CD14-positive monocyte (primary cell): ENCODE measurements around the gene DOHH. TPM values are rescaled to one million over a fixed set of nuclear protein-coding genes. Genes with fewer than 3 reads are reported as not detected.
"Not testable (repeated sequence)": the region's sequence is repeated elsewhere in the genome, so short reads cannot be mapped to it uniquely, and the experiment has no call there.

Experiments
- DNase-seq, 3 donors: peaks; one replicate each; pipeline ENCODE4 v3.0.0-alpha.2; 2011 to 2022
- H2AFZ ChIP-seq: 2 replicates; pipeline ENCODE4 v1.6.0; 2012; ENCODE audit warnings: mild to moderate bottlenecking, low read depth, low read length, inconsistent platforms; ENCODE audit not compliant: insufficient read depth, poor library complexity, severe bottlenecking
- H3K27ac ChIP-seq, 2 donors: 1 replicate in 1 of 2; 2 replicates in 1 of 2; pipeline ENCODE4 v1.5.1; 2012 to 2013; ENCODE audit warnings: low read length in 2 of 2, control low read depth in 1 of 2, inconsistent platforms in 1 of 2, low read depth in 1 of 2, mild to moderate bottlenecking in 1 of 2
- H3K27me3 ChIP-seq, 2 donors: one replicate each; pipeline versions ENCODE4 v1.6.0 to v1.6.1; 2011 to 2013; ENCODE audit warnings: low read length in 2 of 2; ENCODE audit not compliant: control insufficient read depth in 2 of 2, insufficient read depth in 2 of 2
- H3K36me3 ChIP-seq, 2 donors: replicated peaks in 1 of 2; 1 replicate in 1 of 2; 2 replicates in 1 of 2; pipeline versions ENCODE4 v1.5.1 to v1.6.1; 2012 to 2013; ENCODE audit warnings: low read length in 2 of 2, control low read depth in 1 of 2, inconsistent platforms in 1 of 2, mild to moderate bottlenecking in 1 of 2; ENCODE audit not compliant: insufficient read depth in 2 of 2, control insufficient read depth in 1 of 2
- H3K4me1 ChIP-seq, 2 donors: 1 replicate in 1 of 2; 2 replicates in 1 of 2; pipeline versions ENCODE4 v1.5.1 to v1.6.1; 2012 to 2013; ENCODE audit warnings: low read length in 2 of 2, control low read depth in 1 of 2, inconsistent platforms in 1 of 2, mild to moderate bottlenecking in 1 of 2, moderate library complexity in 1 of 2; ENCODE audit not compliant: insufficient read depth in 2 of 2, control insufficient read depth in 1 of 2
- H3K4me2 ChIP-seq: replicated peaks from 2 replicates; pipeline ENCODE3; 2012; ENCODE audit warnings: low read length, moderate library complexity, mild to moderate bottlenecking; ENCODE audit not compliant: poor library complexity, severe bottlenecking; ENCODE audit errors: extremely low read depth
- H3K4me3 ChIP-seq, 3 experiments: fragments of 200-600 bp in 1 of 3; sonication (generic) in 1 of 3; replicated peaks in 1 of 3; 1 replicate in 2 of 3; 2 replicates in 1 of 3; pipeline ENCODE4 v1.5.1; 2011 to 2013; ENCODE audit warnings: low read length in 3 of 3, mild to moderate bottlenecking in 3 of 3, control low read depth in 2 of 3, low read depth in 2 of 3, inconsistent platforms in 1 of 3, moderate library complexity in 1 of 3
- H3K79me2 ChIP-seq: 2 replicates; pipeline ENCODE4 v1.6.0; 2012; ENCODE audit warnings: mild to moderate bottlenecking, control low read depth, inconsistent platforms, low read length, moderate library complexity; ENCODE audit not compliant: insufficient read depth
- H3K9ac ChIP-seq: 2 replicates; pipeline ENCODE4 v1.6.0; 2017; ENCODE audit warnings: low read length, mild to moderate bottlenecking; ENCODE audit not compliant: insufficient read depth, poor library complexity, severe bottlenecking
- H3K9me3 ChIP-seq, 2 donors: replicated peaks in 1 of 2; 1 replicate in 1 of 2; 2 replicates in 1 of 2; pipeline versions ENCODE4 v1.5.1 to v1.6.1; 2012 to 2013; ENCODE audit warnings: low read length in 2 of 2, control low read depth in 1 of 2; ENCODE audit not compliant: control insufficient read depth in 1 of 2, insufficient read depth in 1 of 2
- H4K20me1 ChIP-seq: 2 replicates; pipeline ENCODE4 v1.6.0; 2012; ENCODE audit warnings: mild to moderate bottlenecking, low read length, control low read depth, moderate library complexity; ENCODE audit not compliant: insufficient read depth
- H3K27ac Mint-ChIP-seq, 7 donors: one replicate each; pipeline ENCODE4 v1.8.0; 2020; ENCODE audit warnings: mild to moderate bottlenecking in 7 of 7, mixed read lengths in 7 of 7, moderate library complexity in 6 of 7, inconsistent platforms in 2 of 7
- H3K27me3 Mint-ChIP-seq, 3 donors: one replicate each; pipeline ENCODE4 v1.8.0; 2021 to 2022; ENCODE audit warnings: low read depth in 3 of 3, mild to moderate bottlenecking in 3 of 3, mixed read lengths in 3 of 3, moderate library complexity in 3 of 3, inconsistent platforms in 1 of 3
- H3K36me3 Mint-ChIP-seq, 2 donors: one replicate each; pipeline ENCODE4 v1.8.0; 2020; ENCODE audit warnings: mixed read lengths in 2 of 2, inconsistent platforms in 1 of 2, mild to moderate bottlenecking in 1 of 2
- H3K4me1 Mint-ChIP-seq: one replicate; pipeline ENCODE4 v1.8.0; 2020; ENCODE audit warnings: mild to moderate bottlenecking, mixed read lengths
- H3K4me3 Mint-ChIP-seq, 2 donors: one replicate each; pipeline ENCODE4 v1.8.0; 2020; ENCODE audit warnings: mild to moderate bottlenecking in 2 of 2, mixed read lengths in 2 of 2, moderate library complexity in 1 of 2
- H3K9me3 Mint-ChIP-seq, 7 donors: one replicate each; pipeline ENCODE4 v1.8.0; 2020 to 2022; ENCODE audit warnings: mixed read lengths in 7 of 7, mild to moderate bottlenecking in 6 of 7, moderate library complexity in 6 of 7, inconsistent platforms in 2 of 7
- WGBS: methylation state at CpG from one replicate; pipeline ENCODE4 v1.1.5; 2013; ENCODE audit warnings: missing lambda C conversion rate; ENCODE audit not compliant: insufficient coverage; 5-methylcytosine and 5-hydroxymethylcytosine counted together
- intact Hi-C, 2 donors: fragments of 100-400 bp; cut with micrococcal nuclease; formaldehyde crosslinking; loops; one replicate each; pipeline versions ENCODE4 v1.15.0 to v1.15.1; 2023
- polyA plus RNA-seq, 3 donors: library from polyadenylated mRNA; depleted of rRNA in 1 of 3; unstranded in 2 of 3; stranded (reverse) in 1 of 3; fragments of 300-500 nt in 2 of 3; fragments of >200 nt in 1 of 3; fragmentation: Illumina TruSeq in 2 of 3; gene quantifications; 1 replicate in 2 of 3; 2 replicates in 1 of 3; pipeline ENCODE4 v1.2.3, GENCODE V29; 2012 to 2021
- TF ChIP-seq, protein P1 (sequence below): fragments of 200-600 bp; IDR thresholded peaks from one replicate; pipeline ENCODE4 v1.8.0; 2022; ENCODE audit warnings: antibody characterized with exemption, mild to moderate bottlenecking

Gene DOHH
- polyA plus RNA-seq, 3 donors, result 3.7 to 4.2 (median 4.1) TPM

- Mint-ChIP-seq H3K27me3 (no peaks in the 10 kb centered on the region), H3K4me3 (no peak overlapping the region), H3K36me3 (peaks cover 48 to 87% of the 10 kb centered on the region in 2 donors), H3K4me1 (no peaks in the 10 kb centered on the region), H3K9me3 (no peaks in the 10 kb centered on the region), H3K27ac (peak overlapping the region in 6 of 7 donors; percentile 54 to 90 (median 81))
- H3K27ac ChIP-seq, result peak overlapping the region in 1 of 2 donors; percentile 31
- TF ChIP-seq, protein P1, sequence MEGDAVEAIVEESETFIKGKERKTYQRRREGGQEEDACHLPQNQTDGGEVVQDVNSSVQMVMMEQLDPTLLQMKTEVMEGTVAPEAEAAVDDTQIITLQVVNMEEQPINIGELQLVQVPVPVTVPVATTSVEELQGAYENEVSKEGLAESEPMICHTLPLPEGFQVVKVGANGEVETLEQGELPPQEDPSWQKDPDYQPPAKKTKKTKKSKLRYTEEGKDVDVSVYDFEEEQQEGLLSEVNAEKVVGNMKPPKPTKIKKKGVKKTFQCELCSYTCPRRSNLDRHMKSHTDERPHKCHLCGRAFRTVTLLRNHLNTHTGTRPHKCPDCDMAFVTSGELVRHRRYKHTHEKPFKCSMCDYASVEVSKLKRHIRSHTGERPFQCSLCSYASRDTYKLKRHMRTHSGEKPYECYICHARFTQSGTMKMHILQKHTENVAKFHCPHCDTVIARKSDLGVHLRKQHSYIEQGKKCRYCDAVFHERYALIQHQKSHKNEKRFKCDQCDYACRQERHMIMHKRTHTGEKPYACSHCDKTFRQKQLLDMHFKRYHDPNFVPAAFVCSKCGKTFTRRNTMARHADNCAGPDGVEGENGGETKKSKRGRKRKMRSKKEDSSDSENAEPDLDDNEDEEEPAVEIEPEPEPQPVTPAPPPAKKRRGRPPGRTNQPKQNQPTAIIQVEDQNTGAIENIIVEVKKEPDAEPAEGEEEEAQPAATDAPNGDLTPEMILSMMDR, result no peak
- no peak overlapping the region for H3K9ac ChIP-seq
- H3K36me3 ChIP-seq, result peaks cover 70 to 94% of the 10 kb centered on the region in 2 donors
- H3K4me2 ChIP-seq, result no peak overlapping the region
- no peaks in the 10 kb centered on the region for H3K27me3 ChIP-seq
- H3K4me1 ChIP-seq, result no peaks in the 10 kb centered on the region
- WGBS, result 51% methylated on average over 8 of the region's 12 CpGs
- H2AFZ ChIP-seq, result no peak overlapping the region
- peaks cover 13% of the 10 kb centered on the region for H3K79me2 ChIP-seq
- no peaks in the 10 kb centered on the region for H3K9me3 ChIP-seq
- intact Hi-C loops, result no loop called here
- H4K20me1 ChIP-seq, result peaks cover 58% of the 10 kb centered on the region
- no peak overlapping the region for H3K4me3 ChIP-seq
- DNase-seq, result peak; percentile 22 to 63 (median 40)
Measured at GRCh38 chr19:3450796-3451411, 49.6 kb downstream of the DOHH start.

DNA sequence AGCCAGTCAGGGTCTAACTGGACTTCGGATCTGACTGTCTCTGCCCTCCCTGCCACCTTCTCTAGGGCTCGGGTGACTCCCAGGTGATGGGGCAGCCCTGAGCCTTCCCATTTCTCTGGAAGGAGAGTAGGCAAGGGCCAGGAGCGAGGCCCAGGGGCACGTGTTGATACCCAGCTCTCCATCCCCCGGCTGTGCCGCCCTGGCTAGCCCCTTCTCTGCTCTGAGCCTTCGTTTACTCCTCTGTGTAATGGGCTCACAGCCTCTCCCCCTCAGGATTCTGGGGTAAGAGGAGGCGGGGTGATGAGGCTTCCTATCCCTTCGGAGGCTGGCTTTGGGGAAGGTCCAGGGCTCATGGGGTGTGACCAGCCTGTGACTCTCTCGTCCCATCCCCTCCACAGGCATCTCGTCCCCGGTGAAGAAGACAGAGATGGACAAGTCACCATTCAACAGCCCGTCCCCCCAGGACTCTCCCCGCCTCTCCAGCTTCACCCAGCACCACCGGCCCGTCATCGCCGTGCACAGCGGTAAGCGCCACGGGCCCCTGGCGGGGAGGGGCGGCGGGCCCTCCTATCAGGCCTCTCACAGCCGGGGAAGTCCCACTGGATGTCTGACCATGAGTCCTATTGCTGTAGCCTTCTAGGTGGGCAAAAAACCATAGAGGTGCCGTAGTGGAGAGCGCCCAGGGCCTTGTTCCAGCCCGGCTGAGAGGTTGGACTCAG, 51.7 kb downstream of the DOHH start:
- Histone ChIP-seq H4K20me1 (peaks cover 58% of the 10 kb centered on the region), H3K9ac (no peak overlapping the region), H3K4me2 (no peak overlapping the region), H3K4me1 (no peaks in the 10 kb centered on the region), H2AFZ (no peak overlapping the region), H3K36me3 (peaks cover 67 to 94% of the 10 kb centered on the region in 2 donors), H3K4me3 (no peak overlapping the region), H3K79me2 (peaks cover 26% of the 10 kb centered on the region), H3K27ac (no peak overlapping the region), H3K27me3 (no peaks in the 10 kb centered on the region), H3K9me3 (no peaks in the 10 kb centered on the region)
- H3K36me3 Mint-ChIP-seq, result peaks cover 48 to 89% of the 10 kb centered on the region in 2 donors
- intact Hi-C loops, result no loop called here
- DNase-seq, result no peak
- H3K27me3 Mint-ChIP-seq, result no peaks in the 10 kb centered on the region
- peaks cover 2% of the 10 kb centered on the region for H3K4me1 Mint-ChIP-seq
- no peaks in the 10 kb centered on the region for H3K9me3 Mint-ChIP-seq
- TF ChIP-seq, protein P1, result no peak
- no peak overlapping the region for H3K4me3 Mint-ChIP-seq
- WGBS, result 97% methylated on average over 20 of the region's 28 CpGs
- peak overlapping the region in 1 of 7 donors; percentile 50 for H3K27ac Mint-ChIP-seq

GRCh38 chr19:3446657-3447056, 53.8 kb downstream of the DOHH start:
- H3K9me3 ChIP-seq, H3K4me2 ChIP-seq, H3K27ac ChIP-seq, H3K4me3 ChIP-seq, H3K4me1 ChIP-seq, H3K4me3 Mint-ChIP-seq, H3K27me3 Mint-ChIP-seq, H2AFZ ChIP-seq, intact Hi-C loops, H3K9me3 Mint-ChIP-seq, DNase-seq, H3K27me3 ChIP-seq, H3K4me1 Mint-ChIP-seq, H3K9ac ChIP-seq: not testable (repeated sequence)
- peak overlapping the region in 2 of 7 donors; percentile 21 to 50 for H3K27ac Mint-ChIP-seq
- H3K79me2 ChIP-seq, result peaks cover 38% of the 10 kb centered on the region
- peaks cover 62% of the 10 kb centered on the region for H4K20me1 ChIP-seq
- peaks cover 33 to 83% of the 10 kb centered on the region in 2 donors for H3K36me3 Mint-ChIP-seq
- 100% methylated on average over 4 of the region's 4 CpGs for WGBS
- H3K36me3 ChIP-seq, result peaks cover 66 to 93% of the 10 kb centered on the region in 2 donors
